ENCODE results near the gene KCNQ1. TPM values are rescaled to one million over a fixed set of nuclear protein-coding genes. Genes with fewer than 3 reads are reported as not detected.

Gene KCNQ1
- polyA plus RNA-seq, 1 donor from 2014 or later = not detected

GRCh38 chr11:2886936-2887335 lies 442.1 kb downstream of the KCNQ1 start:
- Histone ChIP-seq H3F3A (ENCODE audit: insufficient read depth, low read length, poor library complexity, severe bottlenecking) (no peaks in the 10 kb centered on the region), H3K4me2 (ENCODE audit: low read length) (no peak overlapping the region), H3K27me3 (ENCODE audit: insufficient read depth, low read depth, low read length) (peaks cover 5% of the 10 kb centered on the region), H3K9me3 (ENCODE audit: low read length) (no peaks in the 10 kb centered on the region), H3K27ac (ENCODE audit: low read length) (no peak overlapping the region), H3K4me3 (ENCODE audit: low read length) (no peak overlapping the region), H3K79me2 (replicated peaks; ENCODE audit: insufficient read depth, low read length) (peaks cover 10% of the 10 kb centered on the region), H4K20me1 (ENCODE audit: insufficient read depth) (no peaks in the 10 kb centered on the region), H3K9ac (ENCODE audit: low read length) (no peak overlapping the region), H2AFZ (ENCODE audit: low read depth, low read length) (no peak overlapping the region), H3K9me2 (ENCODE audit: insufficient read depth, low read length) (no peaks in the 10 kb centered on the region), H3K36me3 (ENCODE audit: insufficient read depth, low read length) (no peaks in the 10 kb centered on the region)
- no peak for TF ChIP-seq MXI1 (conservative IDR thresholded peaks at IDR 0.05; ENCODE audit: poor library complexity, severe bottlenecking)
- no peak for TF ChIP-seq SMC3 (conservative IDR thresholded peaks at IDR 0.05; ENCODE audit: poor library complexity)
- TF ChIP-seq TAF1 (IDR thresholded peaks at IDR 0.05; ENCODE audit: low read depth) = no peak
- no peak for TF ChIP-seq REST (IDR thresholded peaks at IDR 0.05; ENCODE audit: borderline replicate concordance)
- no peak for TF ChIP-seq EZH2 (IDR thresholded peaks at IDR 0.05; ENCODE audit: borderline replicate concordance, insufficient read depth, low read length, poor library complexity, severe bottlenecking)
- no peak for TF ChIP-seq EP300 (conservative IDR thresholded peaks at IDR 0.05; ENCODE audit: poor library complexity, severe bottlenecking)
- TF ChIP-seq RAD21 (conservative IDR thresholded peaks at IDR 0.05) = no peak
- no peak for TF ChIP-seq POLR2AphosphoS5 (IDR thresholded peaks at IDR 0.05)
- no peak for TF ChIP-seq CTCF (IDR thresholded peaks at IDR 0.05; ENCODE audit: poor library complexity, severe bottlenecking)

GRCh38 chr11:2887515-2888195 lies 442.8 kb downstream of the KCNQ1 start:
- Histone ChIP-seq H3K4me3 (ENCODE audit: low read length) (no peak overlapping the region), H3K27me3 (ENCODE audit: insufficient read depth, low read depth, low read length) (peaks cover 5% of the 10 kb centered on the region), H4K20me1 (ENCODE audit: insufficient read depth) (no peaks in the 10 kb centered on the region), H3K4me2 (ENCODE audit: low read length) (no peak overlapping the region), H3K9me3 (ENCODE audit: low read length) (no peaks in the 10 kb centered on the region), H3K9me2 (ENCODE audit: insufficient read depth, low read length) (no peaks in the 10 kb centered on the region), H3K36me3 (ENCODE audit: insufficient read depth, low read length) (no peaks in the 10 kb centered on the region), H3K79me2 (replicated peaks; ENCODE audit: insufficient read depth, low read length) (peaks cover 10% of the 10 kb centered on the region), H3F3A (ENCODE audit: insufficient read depth, low read length, poor library complexity, severe bottlenecking) (no peaks in the 10 kb centered on the region), H3K27ac (ENCODE audit: low read length) (no peak overlapping the region), H3K9ac (ENCODE audit: low read length) (no peak overlapping the region), H2AFZ (ENCODE audit: low read depth, low read length) (no peak overlapping the region)
- no peak for TF ChIP-seq SMC3 (conservative IDR thresholded peaks at IDR 0.05; ENCODE audit: poor library complexity)
- no peak for TF ChIP-seq CTCF (IDR thresholded peaks at IDR 0.05; ENCODE audit: poor library complexity, severe bottlenecking)
- TF ChIP-seq EZH2 (IDR thresholded peaks at IDR 0.05; ENCODE audit: borderline replicate concordance, insufficient read depth, low read length, poor library complexity, severe bottlenecking) = no peak
- TF ChIP-seq REST (IDR thresholded peaks at IDR 0.05; ENCODE audit: borderline replicate concordance) = no peak
- TF ChIP-seq RAD21 (conservative IDR thresholded peaks at IDR 0.05) = no peak
- no peak for TF ChIP-seq EP300 (conservative IDR thresholded peaks at IDR 0.05; ENCODE audit: poor library complexity, severe bottlenecking)
- no peak for TF ChIP-seq TAF1 (IDR thresholded peaks at IDR 0.05; ENCODE audit: low read depth)

Data from neural cell (in vitro differentiated cells).